K562 (cell line): Measurements from ENCODE around the gene DCTD. TPM values are rescaled to one million over a fixed set of nuclear protein-coding genes. Genes with fewer than 3 reads are reported as not detected.
A peak's percentile ranks its signal among the peaks of the same experiment; 100 is the strongest.

Experiments
- ATAC-seq: fragments of 200-7000 bp; cut with Tn5 transposase; 3 replicates; pipeline ENCODE4 v1.9.1; 2020; ENCODE audit warnings: moderate library complexity
- BruUV-seq: library from RNA; stranded (reverse); fragments of 400-500 nt; replicated peaks from 2 replicates; lab custom pipeline; 2021; lab: Mats Ljungman, UMichigan
- CTCF ChIA-PET: fragments of 300-600 bp; formaldehyde crosslinking; extraction: SDS; loops from one replicate; lab custom pipeline; 2021; ENCODE audit warnings: low intra/inter-chr PET ratio; lab: Yijun Ruan, JAX
- POLR2A ChIA-PET: fragments of 300-600, 350-650 bp; sonication (Branson Sonifier 250); formaldehyde crosslinking; extraction: SDS; loops from one replicate; lab custom pipeline; 2021; ENCODE audit warnings: antibody characterized with exemption, inconsistent platforms; lab: Yijun Ruan, JAX
- DNase-seq, 4 experiments: peaks; one replicate each; pipeline versions ENCODE4 v3.0.0 to v3.0.0-alpha.2; 2011 to 2018; ENCODE audit warnings: low spot score in 3 of 4, mixed read lengths in 3 of 4; ENCODE audit errors: extremely low read depth in 1 of 4
- FAIRE-seq: peaks from 2 replicates; lab custom pipeline; 2011; peaks lifted over from hg19 to GRCh38; lab: Jason Lieb, UNC
- H2AFZ ChIP-seq: 2 replicates; pipeline ENCODE4 v1.6.0; 2011; ENCODE audit warnings: low read depth, low read length, control low read depth, inconsistent platforms
- H3K27ac ChIP-seq: fragments of 200-600 bp; 3 replicates; pipeline ENCODE4 v1.8.0; 2011; ENCODE audit warnings: low read depth, mild to moderate bottlenecking, control low read depth, inconsistent platforms, low read length, moderate library complexity, mixed read lengths; ENCODE audit errors: extremely low read depth
- H3K27me3 ChIP-seq, 2 experiments: fragments of 300-600 bp in 1 of 2; 2 replicates in 1 of 2; 3 replicates in 1 of 2; pipeline versions ENCODE4 v1.6.0 to v1.8.0; 2011; ENCODE audit warnings: inconsistent platforms in 2 of 2, low read length in 2 of 2, mild to moderate bottlenecking in 1 of 2, mixed read lengths in 1 of 2, moderate library complexity in 1 of 2; ENCODE audit not compliant: control insufficient read depth in 2 of 2, insufficient read depth in 2 of 2
- H3K36me3 ChIP-seq: fragments of 300-600 bp; 3 replicates; pipeline ENCODE4 v1.8.0; 2011; ENCODE audit warnings: mild to moderate bottlenecking, low read length, inconsistent platforms; ENCODE audit not compliant: control insufficient read depth, insufficient read depth
- H3K4me1 ChIP-seq, 2 experiments: fragments of 200-600 bp in 1 of 2; replicated peaks in 1 of 2; 2 replicates in 1 of 2; 3 replicates in 1 of 2; pipeline versions ENCODE4 v1.5.1 to v1.8.0; 2011; ENCODE audit warnings: inconsistent platforms in 2 of 2, low read length in 2 of 2, mild to moderate bottlenecking in 1 of 2, mixed read lengths in 1 of 2, moderate library complexity in 1 of 2; ENCODE audit not compliant: control insufficient read depth in 2 of 2, insufficient read depth in 2 of 2
- H3K4me2 ChIP-seq: 2 replicates; pipeline ENCODE4 v1.6.1; 2011; ENCODE audit warnings: low read length, control low read depth, inconsistent platforms, mixed read lengths; ENCODE audit not compliant: insufficient read depth
- H3K4me3 ChIP-seq: fragments of 200-600 bp; sonication (generic), shearing (Covaris generic); 2 replicates; pipeline ENCODE4 v1.5.1; 2016; ENCODE audit warnings: control low read depth, inconsistent platforms
- H3K79me2 ChIP-seq: fragments of 200-600 bp; 3 replicates; pipeline ENCODE4 v1.8.0; 2011; ENCODE audit warnings: low read length, inconsistent platforms; ENCODE audit not compliant: control insufficient read depth, insufficient read depth
- H3K9ac ChIP-seq, 2 experiments: 2 replicates each; pipeline versions ENCODE4 v1.6.0 to v1.6.1; 2011; ENCODE audit warnings: low read depth in 2 of 2, low read length in 2 of 2, control low read depth in 1 of 2, inconsistent platforms in 1 of 2, mild to moderate bottlenecking in 1 of 2, mixed read lengths in 1 of 2; ENCODE audit not compliant: insufficient read depth in 1 of 2
- H3K9me1 ChIP-seq: one replicate; pipeline ENCODE4 v1.6.0; 2011; ENCODE audit warnings: inconsistent platforms, mild to moderate bottlenecking, low read length, moderate library complexity; ENCODE audit not compliant: control insufficient read depth, insufficient read depth
- H3K9me3 ChIP-seq: replicated peaks from 2 replicates; pipeline ENCODE4 v1.5.1; 2011; ENCODE audit warnings: low read depth, low read length, inconsistent platforms; ENCODE audit not compliant: control insufficient read depth, insufficient read depth
- H4K20me1 ChIP-seq: replicated peaks from 2 replicates; pipeline ENCODE4 v1.6.1; 2011; ENCODE audit warnings: low read length, inconsistent platforms, mixed read lengths; ENCODE audit not compliant: control insufficient read depth, insufficient read depth
- CBX1 ChIP-seq: sonication (generic); IDR thresholded peaks from 2 replicates; pipeline ENCODE4 v1.6.1; 2016; ENCODE audit warnings: antibody characterized with exemption, low read depth, mild to moderate bottlenecking
- HDGF ChIP-seq: fragments of 450-650 bp; IDR thresholded peaks from 2 replicates; pipeline ENCODE4 v1.6.1; 2016
- NCOA1 ChIP-seq: fragments of 450-650 bp; IDR thresholded peaks from 2 replicates; pipeline ENCODE4 v1.6.1; 2016; ENCODE audit warnings: low read depth
- NFATC3 ChIP-seq: fragments of 450-650 bp; IDR thresholded peaks from 2 replicates; pipeline ENCODE4 v1.6.1; 2017; ENCODE audit warnings: mild to moderate bottlenecking
- NRF1 ChIP-seq, 2 experiments: fragments of 450-650 bp; IDR thresholded peaks in 1 of 2; conservative IDR thresholded peaks in 1 of 2; 2 replicates each; pipeline ENCODE4 v1.6.1; 2014; ENCODE audit warnings: mild to moderate bottlenecking in 2 of 2
- POLR2B ChIP-seq: fragments of 450-650 bp; IDR thresholded peaks from 2 replicates; pipeline ENCODE4 v1.6.1; 2018; ENCODE audit warnings: low read depth; ENCODE audit not compliant: partially characterized antibody
- PRPF4 ChIP-seq: fragments of 200-400 bp; formaldehyde crosslinking; IDR thresholded peaks from one replicate; pipeline ENCODE4 v1.6.1; 2017; ENCODE audit warnings: low read length, low read depth, mild to moderate bottlenecking; ENCODE audit not compliant: insufficient read depth, poor library complexity, severe bottlenecking
- RBFOX2 ChIP-seq: fragments of 200-400 bp; formaldehyde crosslinking; IDR thresholded peaks from 2 replicates; pipeline ENCODE4 v1.6.1; 2017; ENCODE audit warnings: low read depth, mild to moderate bottlenecking, low read length, moderate library complexity
- RHOXF2B ChIP-seq: fragments of 250-450 bp; sonication (Bioruptor Pico); conservative IDR thresholded peaks from 2 replicates; pipeline ENCODE4 v1.5.1; 2021
- ZNF165 ChIP-seq: fragments of 250-450 bp; sonication (Bioruptor Pico); IDR thresholded peaks from 2 replicates; pipeline ENCODE4 v1.4.0; 2020; ENCODE audit warnings: borderline replicate concordance
- ZNF551 ChIP-seq: fragments of 250-450 bp; sonication (Bioruptor Pico); IDR thresholded peaks from 2 replicates; pipeline ENCODE4 v1.5.0; 2021; ENCODE audit warnings: mild to moderate bottlenecking, moderate library complexity
- WGBS: fragments of 100-300 bp; shearing (Covaris generic); methylation state at CpG from one replicate; pipeline ENCODE4 v1.1.6; 2016; ENCODE audit warnings: low coverage, mixed read lengths; ENCODE audit not compliant: insufficient coverage; ENCODE audit errors: missing lambda C conversion rate; 5-methylcytosine and 5-hydroxymethylcytosine counted together
- in situ Hi-C: fragments of 300-500 bp; cut with MboI; formaldehyde crosslinking; loops from 4 replicates; pipeline ENCODE4 v1.15.0; 2018; ENCODE audit warnings: inconsistent platforms, mixed read lengths
- intact Hi-C: fragments of 100-400 bp; cut with micrococcal nuclease; formaldehyde crosslinking; loops from 2 replicates; pipeline ENCODE4 v1.14.2; 2022
- polyA plus RNA-seq, 8 experiments: library from polyadenylated mRNA; depleted of rRNA in 4 of 8; stranded (reverse) in 5 of 8; unstranded in 3 of 8; fragments of >200 nt; fragmentation: Nextera tagmentation in 2 of 8; fragmentation: Illumina TruSeq in 1 of 8; extraction: Ambion mirVana in 2 of 8; extraction: Trizol in 1 of 8; gene quantifications; 2 replicates each; pipeline versions ENCODE4 v1.2.1 to v1.2.3, GENCODE V29; 2011 to 2014; ENCODE audit warnings: inconsistent platforms in 1 of 8, missing spikeins in 1 of 8
- total RNA-seq, 7 experiments: library from RNA; depleted of rRNA in 6 of 7; stranded (reverse); fragments of >200 nt in 6 of 7; fragmentation: Illumina TruSeq in 2 of 7; extraction: Trizol in 2 of 7; gene quantifications; 2 replicates each; pipeline versions ENCODE4 v1.2.1 to v1.2.3, GENCODE V29; 2011 to 2021; ENCODE audit warnings: low replicate concordance in 1 of 7
- TF ChIP-seq, protein P1 (sequence below): sonication (generic); formaldehyde crosslinking; IDR thresholded peaks from 2 replicates; pipeline ENCODE4 v1.8.0; 2022; ENCODE audit warnings: mild to moderate bottlenecking, missing genetic modification reagents
- TF ChIP-seq, protein P2 (sequence below), 2 experiments: fragments of 450-650 bp in 1 of 2; IDR thresholded peaks; 2 replicates each; pipeline ENCODE4 v1.6.1; 2011 to 2017; ENCODE audit warnings: low read depth in 2 of 2, antibody characterized with exemption in 1 of 2, borderline replicate concordance in 1 of 2, low read length in 1 of 2, mild to moderate bottlenecking in 1 of 2, mixed read lengths in 1 of 2; ENCODE audit not compliant: control insufficient read depth in 1 of 2
- TF ChIP-seq, protein P3 (sequence below): fragments of 250-450 bp; sonication (Bioruptor Pico); IDR thresholded peaks from 2 replicates; pipeline ENCODE4 v1.9.0; 2021; ENCODE audit warnings: mild to moderate bottlenecking

The DCTD gene
- total and polyA plus RNA-seq, 9 of the 15 experiments (the other 6 are each of a cell fraction or from before 2014, with no cell fraction given), result 38.7 to 114 (median 76.5) TPM

DNA sequence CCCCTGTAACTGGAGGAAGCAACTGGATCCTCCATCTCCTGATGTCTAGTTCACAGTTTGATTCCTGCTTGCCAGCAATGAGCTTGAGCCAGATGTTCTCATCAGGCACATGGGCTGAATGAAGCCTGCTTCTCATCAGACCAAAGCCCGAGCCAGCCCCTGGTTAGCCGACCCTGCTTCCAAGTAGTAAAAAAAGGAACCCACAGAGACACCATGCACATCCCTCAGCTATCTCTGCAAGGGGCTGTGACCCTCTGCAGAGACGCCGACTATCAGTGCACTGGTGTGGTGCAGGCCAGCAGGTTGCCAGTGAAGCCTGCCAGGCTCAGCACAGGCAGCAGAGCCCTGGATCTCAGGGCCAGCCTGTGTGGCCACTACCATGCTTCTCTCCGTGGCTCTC, 2.8 kb downstream of the DCTD start:
- ChIA-PET POLR2A (no interaction called here), CTCF (no interaction called here)
- H3K27ac ChIP-seq, result no peak overlapping the region
- no peak for FAIRE-seq
- H4K20me1 ChIP-seq, result no peaks in the 10 kb centered on the region
- in situ Hi-C loops (no loop called here), intact Hi-C loops (no loop called here)
- H3K9me3 ChIP-seq, result no peaks in the 10 kb centered on the region
- H3K4me2 ChIP-seq, result no peak overlapping the region
- H3K27me3 ChIP-seq, result no peaks in the 10 kb centered on the region
- 97% methylated on average over 4 of the region's 5 CpGs for WGBS
- H3K79me2 ChIP-seq, result peaks cover 44% of the 10 kb centered on the region
- no peak overlapping the region for H2AFZ ChIP-seq
- peaks cover 59% of the 10 kb centered on the region for H3K36me3 ChIP-seq
- BruUV-seq, result no TSS peak
- ATAC-seq, result no peak
- TF ChIP-seq NRF1 (conservative IDR thresholded peaks at IDR 0.05 in 1 of 2, IDR thresholded peaks at IDR 0.05 in 1 of 2) (no peak), RBFOX2 (peak; percentile 23; the same call in 1 of the 2 replicates), PRPF4 (no peak), NFATC3 (no peak)
- TF ChIP-seq, protein P1, sequence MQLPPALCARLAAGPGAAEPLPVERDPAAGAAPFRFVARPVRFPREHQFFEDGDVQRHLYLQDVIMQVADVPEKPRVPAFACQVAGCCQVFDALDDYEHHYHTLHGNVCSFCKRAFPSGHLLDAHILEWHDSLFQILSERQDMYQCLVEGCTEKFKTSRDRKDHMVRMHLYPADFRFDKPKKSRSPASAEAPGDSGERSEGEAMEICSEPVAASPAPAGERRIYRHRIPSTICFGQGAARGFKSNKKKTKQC, result no peak
- no peaks in the 10 kb centered on the region for H3K9me1 ChIP-seq
- no peak overlapping the region for H3K4me3 ChIP-seq
- H3K4me1 ChIP-seq, result peaks cover 14 to 20% of the 10 kb centered on the region in 2 experiments
- DNase-seq, result no peak
- peak overlapping the region in 1 of 2 experiments; percentile 73; a peak in 2 of 4 replicates for H3K9ac ChIP-seq

DNA sequence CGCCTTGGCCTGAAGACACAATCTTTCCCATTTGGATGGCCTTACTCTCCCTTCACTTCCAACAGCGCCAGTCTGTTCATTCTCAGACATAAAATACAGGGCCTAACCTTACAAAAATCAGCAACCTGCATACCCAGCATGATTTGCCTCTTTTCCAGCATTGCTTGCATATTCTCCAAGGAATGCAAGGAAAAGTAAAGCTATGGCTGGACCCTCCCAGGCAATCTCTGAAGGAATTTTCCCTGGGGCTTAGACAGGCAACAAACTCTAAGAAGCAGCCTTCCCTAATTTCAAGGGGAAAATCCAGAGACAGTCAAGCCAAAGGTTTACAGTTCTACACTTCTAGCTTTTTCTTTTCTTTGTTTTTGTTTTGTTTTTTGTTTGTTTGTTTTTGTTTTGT, 3.6 kb downstream of the DCTD start:
- BruUV-seq, result no TSS peak
- H3K27ac ChIP-seq, result no peak overlapping the region
- H3K9me1 ChIP-seq, result no peaks in the 10 kb centered on the region
- intact Hi-C loops (no loop called here), in situ Hi-C loops (no loop called here)
- ChIA-PET CTCF (no interaction called here), POLR2A (no interaction called here)
- H3K4me2 ChIP-seq, result no peak overlapping the region
- H2AFZ ChIP-seq, result no peak overlapping the region
- WGBS, result 95% methylated on average over 2 of the region's 2 CpGs
- no peaks in the 10 kb centered on the region for H3K27me3 ChIP-seq
- H3K9me3 ChIP-seq, result no peaks in the 10 kb centered on the region
- H3K36me3 ChIP-seq, result peaks cover 65% of the 10 kb centered on the region
- no peak overlapping the region for H3K4me3 ChIP-seq
- no peak for ATAC-seq
- H4K20me1 ChIP-seq, result no peaks in the 10 kb centered on the region
- peaks cover 14 to 20% of the 10 kb centered on the region in 2 experiments for H3K4me1 ChIP-seq
- FAIRE-seq, result no peak
- DNase-seq, result no peak
- no peak overlapping the region for H3K9ac ChIP-seq
- H3K79me2 ChIP-seq, result peaks cover 47% of the 10 kb centered on the region
- TF ChIP-seq CBX1, result no peak
- no peak for TF ChIP-seq ZNF165 (CRISPR knock-in tag)
- no peak for TF ChIP-seq NCOA1
- TF ChIP-seq, protein P2, sequence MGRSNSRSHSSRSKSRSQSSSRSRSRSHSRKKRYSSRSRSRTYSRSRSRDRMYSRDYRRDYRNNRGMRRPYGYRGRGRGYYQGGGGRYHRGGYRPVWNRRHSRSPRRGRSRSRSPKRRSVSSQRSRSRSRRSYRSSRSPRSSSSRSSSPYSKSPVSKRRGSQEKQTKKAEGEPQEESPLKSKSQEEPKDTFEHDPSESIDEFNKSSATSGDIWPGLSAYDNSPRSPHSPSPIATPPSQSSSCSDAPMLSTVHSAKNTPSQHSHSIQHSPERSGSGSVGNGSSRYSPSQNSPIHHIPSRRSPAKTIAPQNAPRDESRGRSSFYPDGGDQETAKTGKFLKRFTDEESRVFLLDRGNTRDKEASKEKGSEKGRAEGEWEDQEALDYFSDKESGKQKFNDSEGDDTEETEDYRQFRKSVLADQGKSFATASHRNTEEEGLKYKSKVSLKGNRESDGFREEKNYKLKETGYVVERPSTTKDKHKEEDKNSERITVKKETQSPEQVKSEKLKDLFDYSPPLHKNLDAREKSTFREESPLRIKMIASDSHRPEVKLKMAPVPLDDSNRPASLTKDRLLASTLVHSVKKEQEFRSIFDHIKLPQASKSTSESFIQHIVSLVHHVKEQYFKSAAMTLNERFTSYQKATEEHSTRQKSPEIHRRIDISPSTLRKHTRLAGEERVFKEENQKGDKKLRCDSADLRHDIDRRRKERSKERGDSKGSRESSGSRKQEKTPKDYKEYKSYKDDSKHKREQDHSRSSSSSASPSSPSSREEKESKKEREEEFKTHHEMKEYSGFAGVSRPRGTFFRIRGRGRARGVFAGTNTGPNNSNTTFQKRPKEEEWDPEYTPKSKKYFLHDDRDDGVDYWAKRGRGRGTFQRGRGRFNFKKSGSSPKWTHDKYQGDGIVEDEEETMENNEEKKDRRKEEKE (IDR thresholded peaks at IDR 0.05; ENCODE audit: borderline replicate concordance in 1 of 2, control insufficient read depth in 1 of 2, low read depth in 2 of 2, low read length in 1 of 2), result no peak
- no peak for TF ChIP-seq ZNF551 (CRISPR knock-in tag)
- no peak for TF ChIP-seq HDGF
- TF ChIP-seq POLR2B, result no peak
- TF ChIP-seq, protein P3, sequence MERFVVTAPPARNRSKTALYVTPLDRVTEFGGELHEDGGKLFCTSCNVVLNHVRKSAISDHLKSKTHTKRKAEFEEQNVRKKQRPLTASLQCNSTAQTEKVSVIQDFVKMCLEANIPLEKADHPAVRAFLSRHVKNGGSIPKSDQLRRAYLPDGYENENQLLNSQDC (CRISPR knock-in tag), result no peak
- TF ChIP-seq RHOXF2B (CRISPR knock-in tag), result no peak
